ENCODE measurements around the gene METRNL.
"Not testable (repeated sequence)": the region's sequence is repeated elsewhere in the genome, so short reads cannot be mapped to it uniquely, and the experiment has no call there.

Gene METRNL

DNA sequence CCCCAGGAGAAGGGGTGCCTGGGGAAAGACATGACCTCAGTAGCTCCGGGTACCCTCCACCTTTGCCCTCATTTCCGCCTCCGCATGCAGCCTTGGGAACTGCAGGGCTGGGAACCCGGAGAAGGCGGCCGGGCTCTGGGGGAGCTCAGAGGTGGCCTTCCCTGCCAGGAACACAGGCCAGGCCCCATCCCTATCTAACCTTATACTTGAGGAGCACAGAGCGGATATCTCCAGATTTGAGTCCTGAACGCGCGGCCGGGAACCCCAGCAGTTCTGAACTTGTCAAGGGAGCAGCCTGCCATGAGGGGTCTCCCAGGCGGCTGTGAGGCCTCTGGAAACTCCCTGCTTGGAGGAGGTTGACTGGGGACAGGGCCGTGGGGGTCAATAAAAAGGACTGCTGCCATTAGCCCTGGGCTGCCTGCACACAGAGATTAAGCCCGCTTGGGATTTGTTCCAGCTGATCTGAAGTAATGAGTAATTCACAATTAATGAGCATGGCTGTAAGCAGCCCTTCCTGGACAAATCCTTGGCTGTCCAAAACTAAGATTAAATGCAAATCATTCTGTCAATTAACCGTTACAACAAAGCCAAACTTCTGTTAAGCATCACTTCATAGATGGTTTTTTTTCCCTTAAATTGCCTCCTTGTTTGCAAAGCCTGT, 26.3 kb upstream of the METRNL start:
- no peak for DNase-seq

DNA sequence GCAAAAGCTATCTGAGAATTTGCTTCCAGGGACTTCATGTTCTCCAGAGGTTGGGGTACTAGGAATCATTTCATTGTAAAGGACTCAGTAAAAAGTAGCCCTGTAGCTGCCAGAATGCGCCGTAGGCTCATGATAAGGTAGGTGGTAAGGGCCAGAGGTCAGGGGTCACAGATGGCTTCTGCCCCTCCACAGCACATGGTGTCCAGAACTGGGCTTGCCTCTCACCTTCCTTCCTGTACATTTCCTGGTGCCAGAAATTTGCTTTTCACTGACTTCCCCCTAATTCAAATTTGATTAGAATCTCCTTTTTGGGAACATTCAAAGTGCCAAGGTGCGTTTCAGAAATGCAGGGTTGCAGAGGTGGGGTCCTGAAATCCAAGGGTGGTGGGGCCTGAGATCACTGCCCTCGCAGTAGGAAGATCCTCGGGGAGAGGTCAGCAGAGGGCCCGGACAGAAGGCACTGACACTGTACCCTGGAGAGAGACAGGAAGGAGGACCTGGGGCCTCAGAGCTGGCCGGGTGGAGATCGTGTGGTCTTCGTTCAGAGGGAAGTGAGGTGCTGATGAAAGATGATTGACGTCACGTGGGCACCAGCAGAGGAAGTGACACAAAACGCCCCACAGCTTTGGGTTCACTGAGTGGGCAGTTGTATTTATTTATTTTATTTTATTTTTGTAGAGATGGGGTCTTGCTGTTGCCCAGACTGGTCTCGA, 25.5 kb upstream of the METRNL start:
- DNase-seq: no peak

DNA sequence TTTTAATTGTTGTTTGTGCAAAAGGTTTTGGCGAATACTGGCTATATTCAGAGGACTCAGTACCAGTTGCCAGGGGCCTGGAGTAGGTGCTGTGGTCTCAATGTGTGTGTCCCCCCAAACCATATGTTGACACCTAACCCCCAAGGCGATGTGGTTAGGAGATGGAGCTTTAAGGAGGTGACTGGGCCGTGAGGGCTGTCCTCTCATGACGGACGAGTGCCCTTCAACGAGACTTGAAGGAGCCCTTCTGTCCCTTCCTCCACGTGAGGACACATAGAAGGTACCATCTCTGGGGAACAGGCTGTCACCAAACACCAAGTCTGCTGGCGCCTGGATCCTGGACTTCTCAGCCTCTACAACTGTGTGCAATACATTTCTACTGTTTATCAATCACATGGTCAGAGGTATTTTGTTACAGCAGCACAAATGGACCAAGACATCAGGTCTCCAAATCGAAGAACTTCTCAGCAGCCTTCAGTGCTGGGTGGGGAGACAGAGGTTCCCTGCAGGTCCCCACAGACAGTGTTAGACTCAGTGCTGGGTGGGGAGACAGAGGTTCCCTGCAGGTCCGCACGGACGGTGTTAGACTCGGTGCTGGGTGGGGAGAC, 24.8 kb upstream of the METRNL start:
- no peak for DNase-seq

DNA sequence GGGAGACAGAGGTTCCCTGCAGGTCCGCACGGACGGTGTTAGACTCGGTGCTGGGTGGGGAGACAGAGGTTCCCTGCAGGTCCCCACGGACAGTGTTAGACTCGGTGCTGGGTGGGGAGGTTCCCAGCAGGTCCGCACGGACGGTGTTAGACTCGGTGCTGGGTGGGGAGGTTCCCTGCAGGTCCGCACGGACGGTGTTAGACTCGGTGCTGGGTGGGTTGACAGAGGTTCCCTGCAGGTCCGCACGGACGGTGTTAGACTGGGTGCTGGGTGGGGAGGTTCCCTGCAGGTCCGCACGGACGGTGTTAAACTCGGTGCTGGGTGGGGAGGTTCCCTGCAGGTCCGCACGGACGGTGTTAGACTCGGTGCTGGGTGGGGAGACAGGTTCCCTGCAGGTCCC, 24.2 kb upstream of the METRNL start:
- not testable (repeated sequence) for DNase-seq

DNA sequence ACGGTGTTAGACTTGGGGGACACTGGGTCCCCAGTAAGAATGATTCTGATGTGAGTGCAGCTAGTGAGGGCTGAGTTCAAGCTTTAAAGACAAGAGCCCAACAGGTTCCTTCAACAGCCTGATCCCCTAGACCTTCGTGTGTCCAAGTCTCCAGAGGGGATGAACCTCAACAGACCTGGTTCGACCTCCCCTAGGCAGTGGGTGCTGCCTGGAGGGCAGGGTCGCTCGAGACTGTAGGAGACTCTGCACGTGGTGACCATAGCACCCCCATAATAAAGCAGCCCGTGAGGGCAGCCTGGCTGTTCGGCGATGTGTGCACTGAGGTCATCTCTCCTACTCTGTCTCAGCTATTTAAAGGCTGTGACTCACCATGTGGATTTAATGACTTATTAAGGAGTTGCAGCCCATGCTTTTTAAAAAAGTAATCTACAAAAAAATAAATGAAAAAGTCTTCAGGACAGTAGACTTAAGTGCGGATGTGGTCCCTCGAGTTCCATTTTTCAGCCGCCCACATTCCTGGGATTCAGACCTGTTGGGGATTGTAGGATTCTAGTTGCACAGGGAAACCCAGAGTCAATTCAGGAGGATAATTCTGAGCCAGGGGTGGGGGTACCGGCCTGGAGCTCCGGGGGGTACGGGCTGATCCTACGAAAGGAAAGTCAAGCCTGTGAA, 23.4 kb upstream of the METRNL start:
- DNase-seq: no peak

DNA sequence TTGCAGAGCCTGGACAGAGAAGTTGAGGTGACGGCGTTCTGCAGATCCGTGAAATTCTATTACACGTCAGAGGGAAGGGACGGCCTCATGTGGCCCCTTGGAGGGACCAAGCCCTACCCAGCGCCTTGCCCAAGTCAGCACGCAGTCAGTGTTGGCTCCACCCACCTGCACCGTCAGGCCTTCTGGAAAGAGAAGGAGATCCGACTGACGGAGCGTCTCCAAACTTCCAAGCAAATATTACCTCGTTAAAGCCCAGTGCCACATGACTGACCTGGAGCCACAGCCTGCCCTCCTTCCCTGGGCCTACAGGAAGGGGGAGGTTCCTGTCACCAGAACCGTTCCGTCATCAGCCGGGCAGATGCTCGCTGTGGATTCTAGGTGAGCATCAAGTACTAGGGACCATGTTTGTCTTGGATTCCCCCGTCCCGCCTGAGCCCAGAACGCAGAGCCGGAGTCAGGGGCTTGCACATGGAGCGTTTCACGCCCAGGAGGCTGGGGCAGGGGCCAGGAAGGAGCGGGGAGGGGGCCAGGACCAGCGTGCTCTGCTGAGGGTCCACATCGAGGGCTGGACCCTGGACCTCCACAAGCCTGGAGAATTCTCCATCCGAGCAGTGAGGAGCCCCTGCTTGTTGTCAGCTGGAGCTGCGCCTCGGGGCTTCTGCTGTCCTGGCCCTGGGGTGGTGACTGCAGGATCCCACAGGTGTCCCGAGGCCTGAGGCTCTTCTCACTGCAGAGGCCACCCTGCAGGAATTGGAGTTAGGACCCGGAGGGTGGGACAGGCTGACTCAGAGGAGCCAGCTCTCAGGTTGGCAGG, 22.6 kb upstream of the METRNL start:
- no peak for DNase-seq

DNA sequence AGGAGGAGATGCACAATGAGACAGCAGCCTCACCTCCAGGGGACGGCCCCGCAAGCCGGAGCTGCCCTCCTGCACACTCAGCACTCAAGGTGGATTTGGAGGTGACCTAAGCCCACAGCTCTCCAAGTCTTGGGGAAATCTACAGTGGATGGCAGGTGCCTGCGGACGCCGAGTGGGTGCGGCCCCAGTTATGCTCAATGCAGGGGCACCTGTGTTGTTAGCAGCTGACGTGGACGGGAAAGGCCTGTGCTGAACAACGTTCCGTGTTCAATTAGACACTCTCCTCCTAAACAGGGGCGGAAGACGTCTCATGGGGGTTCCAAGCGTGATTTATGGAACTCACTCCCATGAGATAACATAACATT, 22.0 kb upstream of the METRNL start:
- no peak for DNase-seq

DNA sequence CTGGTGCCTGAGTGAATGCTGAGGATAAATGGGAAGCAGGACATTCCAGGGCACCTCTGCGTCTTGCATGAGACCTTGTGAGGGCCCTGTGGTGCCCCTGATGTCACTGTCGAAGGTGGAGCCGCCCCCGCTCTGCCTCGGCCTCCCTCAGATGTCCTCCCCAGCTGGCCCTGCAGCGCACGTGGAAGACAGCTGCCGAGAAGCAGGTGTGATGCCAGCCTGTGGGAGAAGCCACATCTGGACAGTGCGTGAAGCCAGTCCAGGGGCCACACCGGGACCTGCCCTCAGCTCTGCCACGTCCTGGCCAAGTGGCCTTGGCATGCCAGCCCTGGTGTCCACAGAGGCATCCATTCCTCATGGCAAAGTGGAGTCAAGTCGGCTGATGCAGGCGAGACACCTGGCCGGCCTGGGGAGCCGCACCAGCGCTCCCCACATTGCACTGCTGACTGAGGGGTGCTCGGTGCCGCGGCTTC, 21.6 kb upstream of the METRNL start:
- DNase-seq: no peak

DNA sequence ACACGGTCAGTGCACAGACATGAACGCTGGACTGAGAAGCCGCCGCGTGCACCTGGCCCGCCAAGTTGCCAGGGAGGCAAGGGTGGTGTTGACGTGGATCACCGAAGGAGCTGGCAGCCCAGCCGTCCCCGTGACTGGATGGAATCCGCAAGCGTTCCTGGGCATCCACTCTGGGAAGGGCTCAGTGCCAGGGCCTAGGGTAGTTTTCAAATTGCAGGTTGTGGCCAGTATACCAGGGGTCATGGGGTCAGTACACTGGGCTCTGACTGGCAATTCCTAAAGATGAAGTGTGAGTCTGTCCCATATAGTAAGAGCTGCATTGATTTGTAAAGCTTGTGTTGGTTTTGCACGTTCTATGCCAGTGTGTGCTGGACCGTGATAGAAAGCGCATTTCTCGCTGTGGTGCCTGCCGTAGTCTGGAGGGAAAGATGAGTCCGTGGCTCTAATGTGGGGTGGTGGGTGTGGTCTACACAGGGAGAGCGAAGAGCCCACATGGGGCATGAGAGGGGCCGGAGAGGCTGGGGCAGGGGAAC, 21.1 kb upstream of the METRNL start:
- DNase-seq: no peak

DNA sequence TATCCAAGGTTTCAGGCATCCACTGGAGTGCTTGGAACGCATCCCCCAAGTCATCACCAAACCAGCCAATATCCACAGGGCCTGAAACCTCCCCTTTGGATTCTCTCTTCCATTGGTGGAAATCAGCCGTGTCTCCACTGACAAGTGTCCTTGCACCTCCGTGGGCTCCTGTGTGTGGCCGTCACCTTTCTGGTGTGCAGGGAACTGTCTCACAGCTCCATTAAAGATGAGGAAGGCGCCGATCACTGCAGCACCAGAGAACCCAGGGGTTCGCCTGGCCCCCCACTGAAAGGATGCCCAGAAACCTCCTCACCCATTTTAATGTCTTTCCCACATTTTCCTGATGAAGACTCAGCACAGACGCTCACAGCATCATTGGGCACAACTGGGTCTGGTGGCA, 17.8 kb upstream of the METRNL start:
- no peak for DNase-seq

DNA sequence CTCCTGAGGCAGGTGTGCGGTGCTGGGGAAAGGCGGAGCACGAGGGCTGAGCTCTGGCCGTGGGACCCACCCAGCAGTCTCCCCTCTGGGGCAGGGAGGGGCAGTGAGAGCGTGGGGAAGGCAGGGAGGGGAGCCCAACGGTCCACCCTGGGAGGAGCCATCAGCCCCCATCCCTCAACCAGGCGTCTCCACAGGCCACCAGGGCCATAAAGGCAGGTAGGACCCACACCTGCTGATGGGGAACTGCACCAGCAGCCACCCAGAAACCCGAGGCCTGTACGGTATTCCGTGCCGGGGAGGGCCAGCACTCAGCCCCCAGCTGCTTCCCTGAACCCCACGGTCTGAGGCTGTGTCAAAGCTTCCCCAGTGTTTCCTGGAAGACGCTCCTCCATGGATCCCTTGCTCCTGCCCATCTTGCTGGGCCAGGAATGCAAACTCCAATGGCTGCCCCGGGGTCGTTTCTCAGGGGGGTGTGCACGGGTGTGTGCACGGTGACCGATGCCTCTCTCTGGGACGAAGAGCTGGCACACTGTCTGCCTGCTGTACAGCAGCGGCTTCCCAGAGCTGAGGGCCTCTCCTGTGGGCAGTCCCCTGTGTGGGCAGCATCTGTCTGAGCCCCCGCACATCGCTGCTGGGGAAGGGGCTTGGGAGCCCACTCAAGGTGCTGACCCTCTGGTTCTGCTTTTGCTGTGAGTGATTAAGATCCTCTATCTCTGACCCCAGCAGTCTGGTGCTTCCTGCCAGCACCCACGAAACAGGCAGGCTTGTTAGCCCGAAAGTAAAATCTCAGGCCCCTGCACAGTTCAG, 17.2 kb upstream of the METRNL start:
- DNase-seq: no peak

DNA sequence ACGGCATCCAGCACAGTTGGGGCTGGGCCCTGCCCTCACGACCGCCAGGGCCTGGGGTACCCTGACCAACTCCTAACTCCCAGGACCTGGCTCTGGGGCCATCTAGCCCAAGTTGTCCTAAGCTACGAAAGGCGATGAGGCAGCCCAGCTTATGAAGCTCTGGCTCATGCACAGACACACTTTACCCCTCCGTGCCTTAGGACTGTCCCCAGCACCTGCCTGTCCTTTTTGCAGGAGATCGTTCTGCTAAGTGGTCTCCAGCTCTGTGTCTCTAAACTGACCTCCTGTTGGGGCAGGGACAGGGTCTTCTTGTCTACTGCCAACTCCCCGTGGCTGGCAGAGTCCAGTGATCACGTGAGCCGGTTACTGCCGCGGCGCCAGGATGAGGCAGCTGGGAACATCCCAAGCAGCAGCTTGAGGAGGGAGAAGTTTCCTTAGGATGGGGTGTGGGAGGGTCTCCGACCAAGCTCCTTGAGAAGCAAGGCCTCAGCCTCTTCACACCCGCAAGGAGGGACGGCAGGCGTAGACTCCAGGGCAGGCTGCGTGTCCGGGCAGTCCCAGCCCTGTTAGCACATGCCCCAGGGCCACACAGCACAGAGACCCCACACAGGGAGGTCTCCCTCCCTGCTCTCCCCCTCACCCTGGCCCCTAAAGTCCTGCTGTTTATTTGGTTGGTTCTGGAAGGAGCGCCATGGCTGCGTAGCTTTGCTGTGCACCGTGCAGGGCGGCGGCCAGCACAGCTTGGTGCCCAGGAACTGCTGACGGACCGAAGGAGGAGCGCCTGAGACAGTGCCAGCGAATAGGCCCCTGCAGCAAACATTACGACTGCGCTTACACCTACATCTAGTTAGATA, 16.4 kb upstream of the METRNL start:
- no peak for DNase-seq

DNA sequence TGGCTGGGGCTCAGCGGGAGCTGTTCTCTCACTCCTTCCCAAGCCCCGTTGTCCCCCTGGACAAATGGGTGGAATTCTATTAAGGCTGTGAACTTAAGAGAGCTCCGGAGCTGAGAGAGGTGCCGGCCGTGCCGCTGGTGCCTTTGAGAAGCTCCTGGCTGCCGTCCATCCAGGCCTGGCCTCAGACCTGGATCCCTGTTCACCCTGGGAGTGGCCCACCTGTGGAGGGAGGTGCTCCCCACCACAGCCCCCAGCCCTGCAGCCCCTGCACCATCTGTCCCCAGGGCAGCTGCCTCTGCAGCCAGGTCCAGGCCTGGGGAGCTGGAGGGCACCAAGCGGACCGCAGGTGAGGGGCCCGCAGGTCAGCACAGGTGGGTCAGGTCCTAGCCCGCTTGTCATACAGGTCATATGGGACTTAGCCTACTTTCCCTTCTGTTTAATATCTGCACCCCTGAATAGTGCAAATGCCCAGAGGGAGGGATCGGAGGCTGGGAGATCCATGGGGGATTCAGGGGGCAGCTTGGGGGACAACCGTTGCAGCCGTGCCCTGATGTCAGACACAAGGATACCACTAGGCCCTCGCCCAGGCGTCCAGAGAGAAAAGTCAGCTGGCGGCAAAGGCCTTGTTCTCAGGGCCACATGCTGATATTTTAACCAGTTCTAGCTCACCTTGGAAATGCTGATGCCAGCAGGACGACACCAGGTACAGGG, 15.2 kb upstream of the METRNL start:
- DNase-seq: no peak

DNA sequence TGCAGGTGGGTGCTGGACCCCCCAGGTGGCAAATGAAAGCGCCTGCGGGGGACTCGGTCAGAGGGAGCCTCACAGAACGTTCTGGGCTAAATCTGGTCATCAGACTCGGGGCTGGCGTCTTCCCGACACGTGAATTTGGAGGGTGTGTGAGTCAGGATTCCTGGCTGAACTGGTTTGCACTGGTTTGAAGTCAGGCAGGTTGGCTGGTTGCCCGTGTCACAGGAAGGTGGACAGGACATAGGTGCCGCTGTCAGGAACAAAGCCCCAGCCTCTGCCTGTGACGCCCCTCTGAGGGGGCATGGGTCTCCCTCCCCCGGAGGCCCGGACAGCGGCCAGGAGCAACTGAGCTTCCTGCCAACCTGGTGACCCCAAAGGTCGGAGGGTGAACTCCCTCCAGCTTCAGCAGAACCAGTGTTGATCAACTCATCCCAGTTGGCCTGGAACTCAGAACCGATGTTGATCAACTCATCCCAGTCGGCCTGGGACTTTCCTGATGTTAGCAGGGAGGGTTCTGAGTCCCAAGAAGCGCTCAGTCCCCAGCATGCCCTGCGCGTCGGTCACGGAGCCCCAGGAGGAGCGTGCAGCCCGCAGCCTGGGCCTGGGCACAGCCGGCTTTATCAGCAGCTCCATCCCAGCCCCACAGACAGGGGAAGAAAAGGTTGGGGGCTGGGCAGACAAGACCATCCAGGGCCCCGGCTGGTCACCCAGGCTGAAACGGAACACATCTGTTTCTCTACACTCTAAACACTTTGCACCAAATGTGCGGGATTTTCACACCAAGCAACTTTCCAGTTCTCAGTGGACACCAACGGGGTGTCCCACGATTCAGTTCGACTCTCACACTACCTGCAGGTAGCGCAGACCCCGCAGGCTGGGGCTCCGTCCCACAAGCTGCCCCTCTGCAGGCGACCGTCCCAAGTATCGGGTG, 14.4 kb upstream of the METRNL start:
- no peak for DNase-seq

DNA sequence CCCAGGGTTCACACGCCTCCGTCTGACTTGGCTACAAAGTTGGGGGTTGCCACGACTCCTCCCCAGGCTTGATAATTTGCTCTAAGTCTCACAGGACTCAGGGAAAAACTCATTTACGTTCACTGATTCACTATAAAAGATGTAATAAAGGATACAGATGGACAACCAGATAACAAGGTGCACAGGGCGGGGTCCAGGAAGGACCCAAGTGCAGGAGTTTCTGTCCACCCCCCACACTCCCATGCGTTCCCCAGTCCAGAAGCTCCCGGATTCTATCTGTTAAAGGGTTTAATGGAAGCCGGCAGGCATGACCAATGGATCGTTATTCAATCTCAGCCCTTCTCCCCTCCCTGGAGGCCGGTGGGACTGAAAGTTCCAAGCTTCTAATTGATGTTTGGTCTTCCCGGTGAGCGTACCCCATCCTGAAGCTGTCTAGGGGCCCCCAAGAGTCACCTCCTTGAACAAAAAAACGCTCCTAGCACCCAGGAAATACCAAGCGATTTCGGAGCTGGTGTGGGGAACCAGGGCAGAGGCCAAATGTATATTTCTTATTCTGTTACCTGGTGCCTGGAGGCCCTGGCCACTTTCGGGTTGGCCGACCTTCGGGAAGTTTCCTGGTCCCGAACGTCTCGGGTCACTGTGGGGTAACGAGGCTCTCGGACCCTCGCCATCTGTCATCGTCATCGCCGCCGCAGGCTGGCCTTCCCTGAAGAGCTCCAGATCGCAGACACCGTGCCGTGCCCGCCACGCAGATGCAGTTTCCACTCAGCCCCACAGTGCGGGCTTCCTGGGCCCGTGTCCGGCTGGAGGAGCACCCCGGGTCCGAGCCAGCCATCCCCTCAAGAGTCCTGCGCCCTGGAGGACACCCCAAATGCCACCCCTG, 13.5 kb upstream of the METRNL start:
- DNase-seq: no peak

DNA sequence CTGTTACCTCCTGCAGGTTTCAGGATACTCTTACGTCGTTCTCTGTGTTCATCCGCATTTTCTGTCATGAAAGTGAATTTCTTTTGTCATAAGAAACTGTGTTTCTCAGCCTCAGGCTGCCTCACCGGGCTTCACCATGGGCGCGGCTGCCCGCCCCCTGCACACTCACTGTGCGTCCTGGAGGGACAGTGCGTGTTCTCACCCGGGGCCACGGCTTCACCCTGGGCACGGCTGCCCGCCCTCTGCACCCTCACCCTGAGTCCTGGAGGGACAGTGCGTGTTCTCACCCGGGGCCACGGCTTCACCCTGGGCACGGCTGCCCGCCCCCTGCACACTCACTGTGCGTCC, 12.9 kb upstream of the METRNL start:
- DNase-seq: not testable (repeated sequence)

DNA sequence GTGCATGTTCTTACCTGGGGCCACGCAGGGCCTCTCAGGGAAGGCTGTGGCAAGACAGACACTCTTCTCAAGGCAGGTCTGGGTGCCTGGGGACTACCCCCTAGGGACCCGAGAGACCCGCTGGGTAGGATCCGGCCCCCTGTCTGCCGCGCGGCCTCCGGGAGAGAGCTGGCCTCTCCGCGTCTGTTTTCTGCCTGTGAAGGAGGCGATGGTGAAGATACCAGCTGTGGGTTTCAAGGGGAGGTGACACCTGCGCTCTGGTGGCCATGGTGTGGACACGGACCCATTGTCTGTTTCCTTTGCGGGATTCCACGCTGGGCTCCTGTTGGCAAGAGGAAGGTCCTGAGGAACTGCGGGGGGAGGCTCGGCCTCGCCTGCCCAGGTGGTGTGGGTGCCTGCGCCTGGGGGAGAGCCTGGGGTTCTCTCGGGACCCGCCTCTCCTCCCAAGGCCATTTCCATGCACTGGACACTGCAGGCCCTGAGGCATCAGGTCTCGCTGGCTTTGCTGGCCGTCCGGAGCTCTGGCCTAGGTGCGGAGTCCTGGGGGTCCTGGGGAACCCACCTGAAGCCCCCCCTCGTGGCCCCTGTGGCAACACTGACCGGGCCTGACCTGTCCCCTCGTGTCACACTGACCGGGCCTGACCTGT, 12.2 kb upstream of the METRNL start:
- DNase-seq: no peak
